NCI-H82 (cell line): ENCODE data around the gene NAA30.
"Not testable (repeated sequence)": the region's sequence is repeated elsewhere in the genome, so short reads cannot be mapped to it uniquely, and the experiment has no call there.

Source experiments
- DNase-seq: peaks from one replicate; lab custom pipeline; 2025; lab: John Stamatoyannopoulos, UW

Gene NAA30

DNA sequence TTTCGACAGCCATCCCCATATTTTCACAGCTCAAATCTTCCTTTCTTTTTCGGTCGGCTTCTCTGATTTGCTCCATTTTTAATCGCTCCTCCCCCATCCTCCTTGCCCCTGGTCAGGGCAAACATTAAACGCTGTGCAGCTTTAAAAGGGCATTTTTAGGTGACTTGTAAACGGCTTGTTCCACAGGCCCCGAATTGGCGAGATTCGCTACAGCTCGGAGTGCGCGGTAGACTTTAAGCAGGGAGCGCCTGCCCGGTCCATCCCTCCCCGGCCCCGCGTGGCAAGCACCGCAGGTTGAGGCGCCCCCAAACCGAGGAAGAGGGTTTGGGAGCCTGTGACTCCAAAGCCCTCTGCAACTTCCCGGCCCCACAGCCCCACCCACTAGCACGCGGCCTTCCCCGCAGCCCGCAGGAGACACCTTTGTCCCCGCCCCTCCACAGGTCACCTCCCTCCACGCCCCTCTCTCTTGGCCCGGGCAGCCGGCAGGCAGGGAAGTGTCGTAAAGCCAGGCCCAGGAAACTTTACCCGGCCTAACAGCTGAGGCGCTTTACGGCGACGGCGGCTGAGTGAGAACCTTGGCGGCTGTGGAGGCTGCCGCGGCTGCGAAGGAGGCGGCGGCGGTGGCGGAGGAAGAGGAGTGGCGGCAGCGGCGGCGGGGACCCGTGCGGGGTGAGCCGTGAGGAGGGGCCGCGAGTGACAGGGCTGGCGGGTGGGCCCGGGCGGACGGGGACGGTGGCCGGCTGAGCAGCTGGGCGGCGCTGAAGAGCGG is at the start of gene NAA30:
Gene NAA30, plus strand, starts transcription at position 550 of the 769 bp plus-strand sequence. CDS start 372 bp downstream, outside the sequence.
- DNase-seq = peak; percentile 100

GRCh38 chr14:57343545-57344297 is 46.7 kb upstream of the NAA30 start:
- not testable (repeated sequence) for DNase-seq

- peak; percentile 82 for DNase-seq
Measured at GRCh38 chr14:57345106-57345505, 45.3 kb upstream of the NAA30 start.

GRCh38 chr14:57346741-57347140 is 43.6 kb upstream of the NAA30 start:
- peak; percentile 72 for DNase-seq

- peak; percentile 98 for DNase-seq
Measured at GRCh38 chr14:57352396-57353170, 37.8 kb upstream of the NAA30 start.

GRCh38 chr14:57355081-57355800 is 35.1 kb upstream of the NAA30 start:
- DNase-seq = no peak

GRCh38 chr14:57362361-57362760 is 28.0 kb upstream of the NAA30 start:
- no peak for DNase-seq

GRCh38 chr14:57364659-57365450 is 25.5 kb upstream of the NAA30 start:
- DNase-seq = no peak

DNA sequence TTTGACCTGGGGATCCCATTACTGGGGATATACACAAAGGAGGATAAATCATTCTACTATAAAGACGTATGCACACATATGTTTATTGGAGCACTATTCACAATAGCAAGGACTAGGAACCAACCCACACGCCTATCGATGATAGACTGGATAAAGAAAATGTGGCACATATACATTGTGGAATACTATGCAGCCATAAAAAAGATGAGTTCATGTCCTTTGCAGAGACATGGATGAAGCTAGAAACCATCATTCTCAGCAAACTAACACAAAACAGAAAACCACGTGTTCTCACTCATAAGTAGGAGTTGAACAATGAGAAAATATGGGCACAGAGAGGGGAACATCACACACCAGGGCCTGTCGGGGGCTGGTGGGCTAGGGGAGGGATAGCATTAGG is 20.2 kb upstream of the NAA30 start:
- not testable (repeated sequence) for DNase-seq

- no peak for DNase-seq
Measured at GRCh38 chr14:57371013-57371412, 19.4 kb upstream of the NAA30 start.

DNA sequence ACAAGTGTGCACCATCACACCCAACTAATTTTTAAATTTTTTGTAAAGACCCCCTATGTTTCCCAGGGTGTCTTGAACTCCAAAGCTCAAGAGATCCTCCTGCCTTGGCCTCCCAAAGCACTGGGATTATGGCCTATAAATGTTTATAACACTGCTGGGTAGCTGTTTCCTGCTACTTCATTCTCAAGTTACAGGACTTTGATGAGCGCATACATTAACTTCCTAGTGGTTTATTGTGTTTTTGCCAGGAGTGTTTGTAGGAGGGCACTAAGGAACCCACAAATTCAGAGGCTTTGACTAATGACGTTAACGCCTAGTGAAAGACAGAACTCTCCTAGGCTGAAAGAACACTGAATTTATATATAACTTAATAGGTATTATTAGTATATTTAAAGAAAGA is 15.2 kb upstream of the NAA30 start:
- no peak for DNase-seq

DNA sequence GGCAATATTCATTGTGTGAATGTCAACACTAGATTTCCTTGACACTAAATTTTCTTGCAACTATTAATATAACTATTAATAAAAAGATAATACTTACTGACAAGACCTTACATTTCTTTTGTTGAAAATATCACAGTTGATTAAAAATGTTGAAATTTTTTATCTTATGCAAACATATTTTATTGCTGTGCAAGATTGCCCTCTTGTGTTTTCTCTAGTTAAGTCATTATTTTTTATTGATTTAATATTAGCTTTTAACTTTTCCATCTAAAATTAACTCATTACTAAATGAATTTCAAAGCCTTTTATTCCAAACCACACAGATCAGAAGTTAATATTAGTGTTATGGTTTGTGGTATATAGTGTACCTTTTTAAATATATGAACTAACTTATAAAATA is 11.7 kb upstream of the NAA30 start:
- DNase-seq = no peak

GRCh38 chr14:57380935-57381334 is 9.5 kb upstream of the NAA30 start:
- DNase-seq = no peak

DNA sequence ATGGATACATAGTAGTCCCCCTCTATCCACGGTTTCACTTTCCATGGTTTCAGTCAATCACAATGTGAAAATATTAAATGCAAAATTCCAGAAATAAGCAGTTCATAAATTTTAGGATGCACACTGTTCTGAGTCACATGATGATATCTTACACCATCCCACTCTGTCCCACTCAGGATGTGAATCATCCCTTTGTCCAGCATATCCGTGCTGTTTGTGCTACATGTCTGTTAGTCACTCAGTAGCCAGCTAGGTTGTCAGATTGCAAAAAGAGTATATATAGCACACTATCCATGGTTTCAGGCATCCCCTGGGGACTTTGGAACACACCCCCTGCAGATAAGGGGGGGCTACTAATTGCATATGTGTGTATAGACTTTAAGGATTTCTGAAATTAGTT is 8.1 kb upstream of the NAA30 start:
- no peak for DNase-seq

DNA sequence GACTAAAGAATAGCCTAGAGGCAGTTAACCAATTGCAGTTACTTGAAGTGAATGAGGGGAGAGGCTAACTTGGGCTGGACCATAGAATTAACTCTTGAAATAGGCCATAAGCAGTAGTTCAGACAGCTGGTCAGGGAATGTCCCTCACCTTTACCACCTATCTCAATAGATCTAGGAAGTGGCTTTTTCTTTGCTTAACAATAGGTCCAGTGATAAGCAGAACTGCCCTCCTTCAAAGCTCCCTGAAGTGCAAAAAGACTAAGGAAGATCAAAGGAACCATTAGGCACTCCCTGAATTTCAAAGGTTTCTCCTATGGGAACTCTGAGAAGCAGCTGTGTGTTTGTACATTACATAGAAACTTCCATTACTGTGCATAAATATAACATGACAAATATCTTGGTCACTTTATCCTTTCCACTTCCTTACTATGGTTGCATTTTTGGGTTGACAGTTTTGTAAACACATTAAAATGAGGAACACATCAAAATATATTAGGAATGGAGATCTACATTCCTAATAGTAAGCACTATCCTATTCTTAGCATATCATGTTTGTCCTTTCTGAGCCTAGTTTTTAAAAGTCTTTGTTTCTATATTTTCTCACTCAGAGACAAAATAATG is 7.2 kb upstream of the NAA30 start:
- no peak for DNase-seq

- DNase-seq = peak; percentile 78
Measured at GRCh38 chr14:57388067-57388466, 2.3 kb upstream of the NAA30 start.

DNA sequence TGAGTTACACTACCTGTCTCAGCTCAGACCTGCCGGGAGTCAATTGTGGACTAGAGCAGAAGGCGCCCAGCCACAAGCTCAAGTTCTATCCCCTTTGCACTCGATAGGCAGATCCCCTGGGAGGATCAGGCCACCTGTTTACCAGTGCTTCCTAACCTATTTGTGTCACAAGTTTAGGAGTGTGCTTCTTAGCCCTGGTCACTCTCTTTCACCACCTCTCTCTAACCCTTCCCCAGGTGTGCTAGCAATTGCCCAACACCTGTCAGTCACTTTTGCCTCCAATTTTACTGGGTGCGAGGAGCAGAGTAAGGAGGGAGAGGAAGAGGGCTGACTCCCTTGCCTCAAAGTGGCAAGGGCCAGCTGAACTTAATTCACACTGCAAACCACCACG is 745 bp upstream of the NAA30 start:
- peak; percentile 100 for DNase-seq

DNA sequence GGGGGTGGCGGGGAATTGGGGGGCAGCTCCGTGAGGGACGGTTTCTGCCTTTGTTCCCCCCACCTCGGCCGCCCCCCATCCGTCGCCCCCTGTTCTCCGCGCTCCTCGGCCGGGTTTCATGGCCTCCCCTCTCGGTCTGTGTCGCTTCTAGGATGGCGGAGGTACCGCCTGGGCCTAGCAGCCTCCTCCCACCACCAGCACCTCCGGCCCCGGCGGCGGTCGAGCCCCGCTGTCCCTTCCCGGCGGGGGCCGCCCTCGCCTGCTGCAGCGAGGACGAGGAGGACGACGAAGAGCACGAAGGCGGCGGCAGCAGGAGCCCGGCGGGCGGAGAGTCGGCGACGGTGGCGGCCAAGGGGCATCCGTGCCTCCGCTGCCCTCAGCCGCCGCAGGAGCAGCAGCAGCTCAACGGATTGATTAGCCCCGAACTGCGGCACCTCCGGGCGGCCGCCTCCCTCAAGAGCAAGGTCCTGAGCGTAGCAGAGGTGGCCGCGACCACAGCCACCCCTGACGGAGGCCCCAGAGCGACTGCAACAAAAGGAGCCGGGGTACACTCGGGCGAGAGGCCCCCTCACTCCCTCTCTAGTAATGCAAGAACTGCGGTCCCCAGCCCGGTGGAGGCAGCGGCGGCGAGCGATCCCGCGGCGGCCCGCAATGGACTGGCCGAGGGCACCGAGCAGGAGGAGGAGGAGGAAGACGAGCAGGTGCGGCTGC is 575 bp downstream of the NAA30 start:
- DNase-seq = peak; percentile 93

- DNase-seq = peak; percentile 95
Measured at GRCh38 chr14:57391517-57392195, 1.3 kb downstream of the NAA30 start.
